ENCODE results near the gene CALML5.
"Not testable (repeated sequence)": the region's sequence is repeated elsewhere in the genome, so short reads cannot be mapped to it uniquely, and the experiment has no call there.

Gene CALML5

GRCh38 chr10:5479481-5480161 is 19.7 kb downstream of the CALML5 start:
- no peak for DNase-seq

GRCh38 chr10:5478694-5479305 is 20.6 kb downstream of the CALML5 start:
- no peak for DNase-seq

GRCh38 chr10:5477948-5478693 is 21.2 kb downstream of the CALML5 start:
- DNase-seq = no peak

- DNase-seq = no peak
These were observed 22.3 kb downstream of the CALML5 start for GRCh38 chr10:5476918-5477525.

- DNase-seq = not testable (repeated sequence)
These were observed 23.2 kb downstream of the CALML5 start for GRCh38 chr10:5475974-5476807.

- DNase-seq = not testable (repeated sequence)
These were observed 24.3 kb downstream of the CALML5 start for GRCh38 chr10:5475088-5475487.

- not testable (repeated sequence) for DNase-seq
These were observed 24.7 kb downstream of the CALML5 start for GRCh38 chr10:5474642-5475041.

GRCh38 chr10:5470062-5470751 is 29.2 kb downstream of the CALML5 start:
- DNase-seq = no peak

GRCh38 chr10:5469353-5470061 is 29.9 kb downstream of the CALML5 start:
- no peak for DNase-seq

GRCh38 chr10:5468262-5469106 is 30.9 kb downstream of the CALML5 start:
- DNase-seq = no peak

GRCh38 chr10:5467634-5468255 is 31.6 kb downstream of the CALML5 start:
- DNase-seq = no peak

- DNase-seq = no peak
These were observed 32.2 kb downstream of the CALML5 start for GRCh38 chr10:5467207-5467535.

GRCh38 chr10:5466451-5467206 is 32.7 kb downstream of the CALML5 start:
- peak; percentile 86 for DNase-seq

GRCh38 chr10:5465976-5466450 is 33.4 kb downstream of the CALML5 start:
- peak; percentile 48 for DNase-seq

GRCh38 chr10:5464546-5464945 is 34.8 kb downstream of the CALML5 start:
- DNase-seq = no peak

GRCh38 chr10:5462841-5463293 is 36.5 kb downstream of the CALML5 start:
- DNase-seq = no peak

- DNase-seq = no peak
These were observed 37.2 kb downstream of the CALML5 start for GRCh38 chr10:5461914-5462840.

- no peak for DNase-seq
These were observed 38.2 kb downstream of the CALML5 start for GRCh38 chr10:5461203-5461588.
